ENCODE results near the gene MFSD12. TPM values are rescaled to one million over a fixed set of nuclear protein-coding genes. Genes with fewer than 3 reads are reported as not detected.

MFSD12 gene
- polyA plus RNA-seq, 1 donor from 2014 or later = 38.5 TPM

GRCh38 chr19:3606174-3606689 is 48.8 kb upstream of the MFSD12 start:
- H3K9me3 ChIP-seq (ENCODE audit: low read length) = no peaks in the 10 kb centered on the region
- no peak overlapping the region for H3K4me2 ChIP-seq (ENCODE audit: low read length)
- H3K27me3 ChIP-seq (ENCODE audit: insufficient read depth, low read depth, low read length) = peaks cover 32% of the 10 kb centered on the region
- no peaks in the 10 kb centered on the region for H3K79me2 ChIP-seq (replicated peaks; ENCODE audit: insufficient read depth, low read length)
- no peak overlapping the region for H3K9ac ChIP-seq (ENCODE audit: low read length)
- no peaks in the 10 kb centered on the region for H3K36me3 ChIP-seq (ENCODE audit: insufficient read depth, low read length)
- TF ChIP-seq EP300 (conservative IDR thresholded peaks at IDR 0.05; ENCODE audit: poor library complexity, severe bottlenecking) (no peak), SMC3 (conservative IDR thresholded peaks at IDR 0.05; ENCODE audit: poor library complexity) (no peak), REST (IDR thresholded peaks at IDR 0.05; ENCODE audit: borderline replicate concordance) (no peak), POLR2AphosphoS5 (IDR thresholded peaks at IDR 0.05) (no peak)
- TF ChIP-seq, protein P1, sequence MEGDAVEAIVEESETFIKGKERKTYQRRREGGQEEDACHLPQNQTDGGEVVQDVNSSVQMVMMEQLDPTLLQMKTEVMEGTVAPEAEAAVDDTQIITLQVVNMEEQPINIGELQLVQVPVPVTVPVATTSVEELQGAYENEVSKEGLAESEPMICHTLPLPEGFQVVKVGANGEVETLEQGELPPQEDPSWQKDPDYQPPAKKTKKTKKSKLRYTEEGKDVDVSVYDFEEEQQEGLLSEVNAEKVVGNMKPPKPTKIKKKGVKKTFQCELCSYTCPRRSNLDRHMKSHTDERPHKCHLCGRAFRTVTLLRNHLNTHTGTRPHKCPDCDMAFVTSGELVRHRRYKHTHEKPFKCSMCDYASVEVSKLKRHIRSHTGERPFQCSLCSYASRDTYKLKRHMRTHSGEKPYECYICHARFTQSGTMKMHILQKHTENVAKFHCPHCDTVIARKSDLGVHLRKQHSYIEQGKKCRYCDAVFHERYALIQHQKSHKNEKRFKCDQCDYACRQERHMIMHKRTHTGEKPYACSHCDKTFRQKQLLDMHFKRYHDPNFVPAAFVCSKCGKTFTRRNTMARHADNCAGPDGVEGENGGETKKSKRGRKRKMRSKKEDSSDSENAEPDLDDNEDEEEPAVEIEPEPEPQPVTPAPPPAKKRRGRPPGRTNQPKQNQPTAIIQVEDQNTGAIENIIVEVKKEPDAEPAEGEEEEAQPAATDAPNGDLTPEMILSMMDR (IDR thresholded peaks at IDR 0.05; ENCODE audit: poor library complexity, severe bottlenecking) = no peak
- no peak overlapping the region for H3K4me3 ChIP-seq (ENCODE audit: low read length)
- no peak overlapping the region for H2AFZ ChIP-seq (ENCODE audit: low read depth, low read length)
- H3F3A ChIP-seq (ENCODE audit: insufficient read depth, low read length, poor library complexity, severe bottlenecking) = no peaks in the 10 kb centered on the region
- no peaks in the 10 kb centered on the region for H4K20me1 ChIP-seq (ENCODE audit: insufficient read depth)
- H3K27ac ChIP-seq (ENCODE audit: low read length) = no peak overlapping the region
- no peaks in the 10 kb centered on the region for H3K9me2 ChIP-seq (ENCODE audit: insufficient read depth, low read length)

DNA sequence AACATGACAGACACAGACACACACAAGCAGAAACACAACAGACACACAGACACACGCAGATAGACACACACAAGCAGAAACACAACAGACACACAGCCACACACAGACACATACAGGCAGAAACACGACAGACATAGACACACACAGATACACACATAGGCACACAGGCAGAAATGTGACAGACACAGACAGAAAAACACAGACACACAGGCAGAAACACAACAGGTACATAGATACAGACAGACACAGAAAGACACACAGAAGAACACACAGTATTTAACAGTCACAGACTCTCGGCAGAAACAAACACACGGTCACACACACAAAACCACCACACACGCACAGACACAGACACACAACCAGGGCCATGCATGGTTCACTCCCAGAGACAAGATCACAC is 48.4 kb upstream of the MFSD12 start:
- Histone ChIP-seq H2AFZ (ENCODE audit: low read depth, low read length) (no peak overlapping the region), H3F3A (ENCODE audit: insufficient read depth, low read length, poor library complexity, severe bottlenecking) (no peaks in the 10 kb centered on the region), H3K9me3 (ENCODE audit: low read length) (no peaks in the 10 kb centered on the region), H3K36me3 (ENCODE audit: insufficient read depth, low read length) (no peaks in the 10 kb centered on the region), H3K9me2 (ENCODE audit: insufficient read depth, low read length) (no peaks in the 10 kb centered on the region), H3K79me2 (replicated peaks; ENCODE audit: insufficient read depth, low read length) (no peaks in the 10 kb centered on the region), H3K9ac (ENCODE audit: low read length) (no peak overlapping the region), H3K4me2 (ENCODE audit: low read length) (no peak overlapping the region), H3K27ac (ENCODE audit: low read length) (no peak overlapping the region), H3K27me3 (ENCODE audit: insufficient read depth, low read depth, low read length) (peaks cover 32% of the 10 kb centered on the region), H4K20me1 (ENCODE audit: insufficient read depth) (no peaks in the 10 kb centered on the region), H3K4me3 (ENCODE audit: low read length) (no peak overlapping the region)
- TF ChIP-seq MXI1 (conservative IDR thresholded peaks at IDR 0.05; ENCODE audit: poor library complexity, severe bottlenecking) = no peak
- no peak for TF ChIP-seq SMC3 (conservative IDR thresholded peaks at IDR 0.05; ENCODE audit: poor library complexity)
- no peak for TF ChIP-seq EZH2 (IDR thresholded peaks at IDR 0.05; ENCODE audit: borderline replicate concordance, insufficient read depth, low read length, poor library complexity, severe bottlenecking)
- TF ChIP-seq, protein P1 (IDR thresholded peaks at IDR 0.05; ENCODE audit: poor library complexity, severe bottlenecking) = no peak
- no peak for TF ChIP-seq POLR2AphosphoS5 (IDR thresholded peaks at IDR 0.05)
- TF ChIP-seq EP300 (conservative IDR thresholded peaks at IDR 0.05; ENCODE audit: poor library complexity, severe bottlenecking) = no peak
- TF ChIP-seq REST (IDR thresholded peaks at IDR 0.05; ENCODE audit: borderline replicate concordance) = no peak
- TF ChIP-seq RAD21 (conservative IDR thresholded peaks at IDR 0.05) = no peak
- no peak for TF ChIP-seq TAF1 (IDR thresholded peaks at IDR 0.05; ENCODE audit: low read depth)
